Activated naive CD8-positive, alpha-beta T cell treated with anti-CD3 and anti-CD28 coated beads, Interleukin-2, amount 10 ng/mL, durations not matched to agents 7 days and 5 days (primary cell): Measurements from ENCODE around the gene PCGF2. TPM values are rescaled to one million over a fixed set of nuclear protein-coding genes. Genes with fewer than 3 reads are reported as not detected.

Source experiments
- ATAC-seq: fragments of 150-1000 bp; cut with Tn5 transposase; one replicate; pipeline ENCODE4 v1.10.0; 2021; ENCODE audit warnings: low read depth, moderate library complexity
- POLR2A ChIA-PET: fragments of 350-600 bp; sonication (Branson Sonifier 250); formaldehyde crosslinking; loops from one replicate; lab custom pipeline; 2021; ENCODE audit warnings: antibody characterized with exemption; lab: Charles Lee
- DNase-seq: peaks from one replicate; pipeline ENCODE4 v3.0.0; 2021
- H3K27ac Mint-ChIP-seq: one replicate; pipeline ENCODE4 v1.8.0; 2022; ENCODE audit warnings: mild to moderate bottlenecking, mixed read lengths
- H3K27me3 Mint-ChIP-seq: one replicate; pipeline ENCODE4 v1.8.0; 2022; ENCODE audit warnings: mild to moderate bottlenecking, moderate library complexity, mixed read lengths
- H3K36me3 Mint-ChIP-seq: one replicate; pipeline ENCODE4 v1.8.0; 2021; ENCODE audit warnings: mild to moderate bottlenecking, mixed read lengths
- H3K4me1 Mint-ChIP-seq: one replicate; pipeline ENCODE4 v1.8.0; 2021; ENCODE audit warnings: mixed read lengths
- H3K4me3 Mint-ChIP-seq: one replicate; pipeline ENCODE4 v1.8.0; 2022; ENCODE audit warnings: mild to moderate bottlenecking, moderate library complexity, mixed read lengths
- H3K9me3 Mint-ChIP-seq: one replicate; pipeline ENCODE4 v1.8.0; 2021; ENCODE audit warnings: mixed read lengths
- total RNA-seq, 2 experiments: library from RNA; stranded (reverse); gene quantifications; one replicate each; pipeline ENCODE4 v1.2.3, GENCODE V29; 2021

The PCGF2 gene
- total RNA-seq, 2 experiments from 2014 or later = 1.8 to 2.0 TPM

GRCh38 chr17:38705803-38706504 lies 42.2 kb downstream of the PCGF2 start:
- no peaks in the 10 kb centered on the region for H3K27me3 Mint-ChIP-seq
- no peak for ATAC-seq
- H3K36me3 Mint-ChIP-seq = peaks cover 18% of the 10 kb centered on the region
- H3K27ac Mint-ChIP-seq = peak overlapping the region; percentile 81
- POLR2A ChIA-PET = interaction anchor here (0.7 to 5.2 kb wide), 13 partner anchors 8 to 163 kb away, joined by 3 to 111 read pairs (median 8); partner anchors contain the start of genes EPOP and LASP1
- no peaks in the 10 kb centered on the region for H3K9me3 Mint-ChIP-seq
- DNase-seq = no peak
- H3K4me3 Mint-ChIP-seq = peak overlapping the region; percentile 95
- H3K4me1 Mint-ChIP-seq = peaks cover 39% of the 10 kb centered on the region

DNA sequence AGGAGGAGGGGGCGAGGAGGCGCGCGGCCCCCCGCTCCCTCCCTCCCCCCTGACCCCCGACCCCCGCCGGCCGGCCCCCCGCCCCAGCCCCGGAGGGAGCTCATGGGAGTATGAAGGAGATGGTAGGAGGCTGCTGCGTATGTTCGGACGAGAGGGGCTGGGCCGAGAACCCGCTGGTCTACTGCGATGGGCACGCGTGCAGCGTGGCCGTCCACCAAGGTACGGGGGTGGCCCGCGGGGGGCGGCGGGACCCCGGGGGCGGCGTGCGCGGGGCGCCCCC lies 42.7 kb downstream of the PCGF2 start:
- no peaks in the 10 kb centered on the region for H3K27me3 Mint-ChIP-seq
- peak overlapping the region; percentile 69 for H3K4me3 Mint-ChIP-seq
- H3K4me1 Mint-ChIP-seq = peaks cover 36% of the 10 kb centered on the region
- H3K36me3 Mint-ChIP-seq = peaks cover 14% of the 10 kb centered on the region
- peak overlapping the region; percentile 70 for H3K27ac Mint-ChIP-seq
- ATAC-seq = no peak
- POLR2A ChIA-PET = interaction anchor here (0.7 to 5.2 kb wide), 14 partner anchors 9 to 164 kb away, joined by 3 to 111 read pairs (median 8); partner anchors contain the start of genes EPOP and LASP1
- no peaks in the 10 kb centered on the region for H3K9me3 Mint-ChIP-seq
- peak; percentile 66 for DNase-seq

GRCh38 chr17:38704606-38705522 lies 43.3 kb downstream of the PCGF2 start, which contains the start of gene MLLT6:
MLLT6 (plus strand) TSS chr17:38705273; CDS start chr17:38705633, 360 bp downstream.
- POLR2A ChIA-PET = interaction anchor here (0.7 to 5.2 kb wide), 13 partner anchors 9 to 164 kb away, joined by 3 to 111 read pairs (median 7); partner anchors contain the start of genes EPOP, LASP1 and RPL23
- Mint-ChIP-seq H3K9me3 (no peaks in the 10 kb centered on the region), H3K27ac (peak within 1 kb of the TSS; percentile 97), H3K4me1 (peaks cover 35% of the 10 kb centered on the region), H3K36me3 (peaks cover 10% of the 10 kb centered on the region), H3K27me3 (no peaks in the 10 kb centered on the region), H3K4me3 (peak within 1 kb of the TSS; percentile 96)
- DNase-seq (peak; percentile 80), ATAC-seq (peak; percentile 20)

- no peaks in the 10 kb centered on the region for H3K27me3 Mint-ChIP-seq
- H3K27ac Mint-ChIP-seq = peak overlapping the region; percentile 97
- H3K4me3 Mint-ChIP-seq = peak overlapping the region; percentile 96
- peak; percentile 20 for ATAC-seq
- H3K36me3 Mint-ChIP-seq = peaks cover 4% of the 10 kb centered on the region
- POLR2A ChIA-PET = interaction anchor here (0.7 to 5.2 kb wide), 12 partner anchors 8 to 150 kb away, joined by 3 to 111 read pairs (median 6); partner anchors contain the start of genes EPOP and RPL23
- H3K9me3 Mint-ChIP-seq = no peaks in the 10 kb centered on the region
- peak; percentile 80 for DNase-seq
- H3K4me1 Mint-ChIP-seq = peaks cover 29% of the 10 kb centered on the region
These were observed 44.2 kb downstream of the PCGF2 start for GRCh38 chr17:38703742-38704605.

DNA sequence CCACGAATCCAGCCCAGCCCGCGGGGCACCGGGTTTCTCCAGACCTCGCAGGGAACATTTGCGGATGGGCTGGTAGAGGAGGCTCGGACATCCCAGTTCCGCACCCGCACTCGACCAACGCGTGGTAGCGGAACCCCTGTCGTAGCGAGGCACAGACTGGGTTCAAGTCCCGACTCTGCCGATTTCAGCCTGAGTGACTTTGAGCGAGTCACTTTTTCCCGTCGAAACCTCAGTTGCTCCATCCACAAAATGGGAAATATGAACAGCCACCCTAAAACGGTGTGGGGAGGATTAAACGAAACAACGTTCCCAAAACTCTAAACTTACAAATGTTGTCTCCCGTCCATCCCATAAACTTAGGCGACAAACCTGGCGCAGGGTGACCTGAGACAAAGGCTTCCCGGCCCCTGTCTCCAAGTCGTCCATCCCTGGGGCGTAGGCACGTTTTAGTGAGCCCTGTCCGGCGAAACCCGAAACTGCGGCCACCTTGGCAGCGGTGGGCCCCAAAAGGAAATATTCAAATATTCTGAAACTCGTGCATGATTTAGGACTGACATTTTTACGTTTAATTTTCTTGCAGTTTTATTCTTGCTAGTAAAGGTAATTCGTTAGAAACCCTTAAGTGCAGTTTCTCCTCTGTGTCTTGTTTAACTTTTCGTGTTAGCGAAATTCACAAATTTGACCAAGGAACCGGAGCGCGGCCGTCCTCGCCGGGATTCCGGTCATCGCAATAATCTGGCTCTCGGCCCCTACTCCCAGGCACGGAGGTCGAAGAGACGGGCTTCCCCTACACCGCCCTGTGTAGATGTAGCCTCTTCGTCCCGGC lies 45.0 kb downstream of the PCGF2 start:
- H3K4me1 Mint-ChIP-seq = peaks cover 30% of the 10 kb centered on the region
- no peaks in the 10 kb centered on the region for H3K27me3 Mint-ChIP-seq
- DNase-seq (no peak), ATAC-seq (no peak)
- POLR2A ChIA-PET = interaction anchor here (0.6 to 5.2 kb wide), 7 partner anchors 15 to 174 kb away, joined by 3 to 111 read pairs (median 10); partner anchors contain the start of gene EPOP
- no peaks in the 10 kb centered on the region for H3K9me3 Mint-ChIP-seq
- peak overlapping the region; percentile 96 for H3K4me3 Mint-ChIP-seq
- peak overlapping the region; percentile 97 for H3K27ac Mint-ChIP-seq
- peaks cover 4% of the 10 kb centered on the region for H3K36me3 Mint-ChIP-seq

- POLR2A ChIA-PET = interaction anchor here (0.6 to 5.2 kb wide), 9 partner anchors 8 to 175 kb away, joined by 3 to 111 read pairs (median 7); partner anchors contain the start of genes EPOP and PSMB3
- Mint-ChIP-seq H3K4me3 (peak overlapping the region; percentile 96), H3K9me3 (no peaks in the 10 kb centered on the region), H3K36me3 (peaks cover 3% of the 10 kb centered on the region), H3K4me1 (peaks cover 28% of the 10 kb centered on the region), H3K27me3 (no peaks in the 10 kb centered on the region), H3K27ac (peak overlapping the region; percentile 97)
- DNase-seq (peak; percentile 85), ATAC-seq (peak; percentile 40)
These were observed 45.8 kb downstream of the PCGF2 start for GRCh38 chr17:38702166-38702915.

- peaks cover 31% of the 10 kb centered on the region for H3K4me1 Mint-ChIP-seq
- H3K9me3 Mint-ChIP-seq = no peaks in the 10 kb centered on the region
- peak overlapping the region; percentile 67 for H3K4me3 Mint-ChIP-seq
- DNase-seq = no peak
- peak; percentile 26 for ATAC-seq
- H3K36me3 Mint-ChIP-seq = no peaks in the 10 kb centered on the region
- no peaks in the 10 kb centered on the region for H3K27me3 Mint-ChIP-seq
- H3K27ac Mint-ChIP-seq = peak overlapping the region; percentile 90
- POLR2A ChIA-PET = interaction anchor here (0.6 to 2.7 kb wide), 8 partner anchors 9 to 182 kb away, joined by 3 to 25 read pairs (median 6); partner anchors contain the start of genes EPOP and PSMB3
These were observed 46.5 kb downstream of the PCGF2 start for GRCh38 chr17:38701504-38702165.

- Mint-ChIP-seq H3K27ac (no peak overlapping the region), H3K27me3 (no peaks in the 10 kb centered on the region), H3K4me1 (peaks cover 35% of the 10 kb centered on the region), H3K4me3 (no peak overlapping the region), H3K36me3 (no peaks in the 10 kb centered on the region), H3K9me3 (no peaks in the 10 kb centered on the region)
- POLR2A ChIA-PET = no interaction called here
- DNase-seq = no peak
- no peak for ATAC-seq
These were observed 49.4 kb downstream of the PCGF2 start for GRCh38 chr17:38698760-38699159.

DNA sequence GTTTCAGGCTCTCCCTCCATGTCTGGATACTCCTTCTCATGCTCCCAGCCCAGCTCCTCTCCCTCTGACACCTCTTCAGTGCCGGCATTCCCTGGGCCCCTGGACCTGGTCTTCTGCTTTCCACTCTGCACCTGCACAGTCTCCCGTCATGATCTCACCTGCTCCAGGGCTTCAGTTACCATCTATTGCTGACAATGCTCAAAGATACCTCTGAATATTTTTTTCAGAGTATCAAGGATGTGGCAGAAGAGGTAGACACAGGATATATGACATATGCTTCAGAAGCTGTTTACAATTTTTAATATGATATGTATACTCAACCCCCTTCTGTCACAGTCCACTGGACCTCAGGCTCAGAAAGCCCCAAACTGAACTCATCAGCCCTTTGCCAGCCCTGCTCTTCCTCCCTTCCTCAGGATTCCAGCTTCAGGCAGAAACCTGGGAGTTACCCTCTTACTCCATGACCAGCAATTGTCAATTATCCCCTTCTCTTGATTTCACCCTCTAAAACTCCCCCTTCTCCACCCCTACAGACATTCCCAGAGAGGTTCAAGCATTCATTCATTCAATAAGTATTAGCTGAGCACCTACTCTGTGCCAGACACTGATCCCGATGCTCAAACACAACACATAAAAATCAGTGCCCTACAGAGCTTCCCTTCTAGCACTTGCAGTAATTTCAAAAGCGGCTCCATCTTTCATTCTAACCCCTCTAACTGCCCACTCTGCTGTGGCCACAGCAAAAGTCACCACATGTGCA lies 50.9 kb downstream of the PCGF2 start:
- no peaks in the 10 kb centered on the region for H3K36me3 Mint-ChIP-seq
- H3K27ac Mint-ChIP-seq = peak overlapping the region; percentile 69
- H3K9me3 Mint-ChIP-seq = no peaks in the 10 kb centered on the region
- ATAC-seq (peak; percentile 19), DNase-seq (no peak)
- no peaks in the 10 kb centered on the region for H3K27me3 Mint-ChIP-seq
- H3K4me3 Mint-ChIP-seq = peak overlapping the region; percentile 29
- POLR2A ChIA-PET = interaction anchor here (0.5 to 3.6 kb wide), 9 partner anchors 9 to 279 kb away, joined by 3 to 23 read pairs (median 5); partner anchors contain the start of genes LASP1 and MLLT6
- H3K4me1 Mint-ChIP-seq = peaks cover 35% of the 10 kb centered on the region

GRCh38 chr17:38693700-38694329 lies 54.3 kb downstream of the PCGF2 start:
- Mint-ChIP-seq H3K36me3 (no peaks in the 10 kb centered on the region), H3K27ac (no peak overlapping the region), H3K27me3 (no peaks in the 10 kb centered on the region), H3K9me3 (no peaks in the 10 kb centered on the region), H3K4me1 (peaks cover 20% of the 10 kb centered on the region), H3K4me3 (no peak overlapping the region)
- POLR2A ChIA-PET = no interaction called here
- ATAC-seq (no peak), DNase-seq (no peak)
